HG03135 (cell line): Measurements from ENCODE around the gene PDSS2.

ENCODE experiments used
- ATAC-seq: cut with Tn5 transposase; IDR thresholded peaks from one replicate; pipeline ENCODE4 v1.9.1; 2021; ENCODE audit warnings: mild to moderate bottlenecking, moderate library complexity; ENCODE audit not compliant: unreplicated experiment

PDSS2 gene

GRCh38 chr6:107419733-107420132, 39.6 kb downstream of the PDSS2 start:
- ATAC-seq = no peak

GRCh38 chr6:107418118-107418517, 41.2 kb downstream of the PDSS2 start:
- ATAC-seq = no peak

- no peak for ATAC-seq
Observed at GRCh38 chr6:107416145-107416544, 43.2 kb downstream of the PDSS2 start.

DNA sequence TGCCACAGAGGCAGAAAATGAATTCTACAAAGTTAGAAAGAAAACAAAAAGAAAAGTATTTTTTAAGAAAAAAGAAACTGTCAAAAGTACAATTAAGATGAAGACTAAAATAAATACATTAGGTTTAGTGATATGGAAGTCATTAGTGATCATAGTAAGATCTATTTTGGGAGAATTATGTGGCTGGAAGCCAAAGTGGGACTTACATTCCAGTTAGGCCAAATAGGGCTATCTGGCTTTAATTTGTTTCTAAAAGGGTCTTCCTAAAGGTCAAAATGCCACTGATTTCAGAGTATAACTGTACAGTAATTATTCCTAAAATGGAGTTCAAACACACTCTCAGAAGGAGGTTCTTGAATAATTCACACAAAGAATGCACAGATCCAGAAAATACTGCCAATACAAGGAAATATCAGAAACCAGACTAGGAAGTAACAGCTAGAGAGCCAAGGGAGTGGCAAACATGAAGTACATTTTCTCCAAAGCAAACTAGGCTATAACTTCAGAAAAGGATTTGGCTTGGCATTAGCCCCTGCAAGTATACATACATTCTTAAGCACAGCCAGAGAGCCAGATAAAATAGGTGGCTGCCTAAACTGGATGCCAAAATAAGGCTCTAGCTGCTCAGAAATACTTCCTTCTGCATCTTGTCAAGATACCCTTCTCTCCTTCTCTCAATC, 45.3 kb downstream of the PDSS2 start:
- ATAC-seq = no peak

- no peak for ATAC-seq
Observed at GRCh38 chr6:107411161-107411560, 48.2 kb downstream of the PDSS2 start.

GRCh38 chr6:107409942-107410341, 49.4 kb downstream of the PDSS2 start:
- no peak for ATAC-seq

GRCh38 chr6:107408714-107409113, 50.6 kb downstream of the PDSS2 start:
- ATAC-seq = no peak

GRCh38 chr6:107405002-107405401, 54.4 kb downstream of the PDSS2 start:
- no peak for ATAC-seq

GRCh38 chr6:107402533-107402932, 56.8 kb downstream of the PDSS2 start:
- no peak for ATAC-seq

DNA sequence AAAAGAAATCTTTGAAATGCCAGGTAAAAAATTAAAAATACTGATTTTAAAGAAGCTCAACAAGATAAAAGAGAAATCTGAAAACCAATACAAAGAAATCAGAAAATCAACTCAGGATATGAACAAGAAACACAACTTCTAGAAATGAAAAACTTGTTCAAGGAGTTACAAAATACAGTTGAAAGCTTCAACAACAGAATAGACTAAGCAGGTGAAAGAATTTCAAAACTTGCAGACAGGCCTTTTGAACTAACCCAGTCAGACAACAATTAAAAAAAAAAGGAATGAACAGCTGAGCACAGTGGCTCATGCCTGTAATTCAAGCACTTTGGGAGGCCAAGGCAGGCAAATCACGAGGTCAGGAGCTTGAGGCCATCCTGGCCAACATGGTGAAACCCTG, 57.8 kb downstream of the PDSS2 start:
- no peak for ATAC-seq

DNA sequence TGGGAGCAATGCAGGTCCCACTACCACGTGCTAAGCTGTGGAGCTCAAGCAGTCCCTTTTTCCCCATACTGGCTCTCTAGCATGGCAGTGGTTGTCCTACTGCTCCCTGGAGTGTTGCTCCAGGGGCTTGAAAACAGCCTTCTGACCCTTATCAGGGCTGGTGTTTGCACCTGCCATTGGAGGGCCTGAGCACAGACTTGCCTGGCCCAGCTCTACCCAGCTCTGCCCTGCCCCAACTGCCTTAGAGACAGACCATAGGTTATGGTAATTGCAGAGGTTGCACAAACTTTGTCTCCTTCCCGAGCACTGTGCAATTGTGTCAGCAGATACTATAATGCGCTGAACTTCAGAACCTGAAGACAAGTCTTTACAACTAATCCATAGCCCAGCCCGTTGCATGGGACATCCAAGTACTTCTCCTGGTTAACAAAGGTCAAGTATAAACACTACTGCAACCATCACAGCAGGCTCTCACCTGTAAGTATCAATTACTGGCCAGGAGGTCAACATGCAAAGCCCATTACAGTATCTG, 58.7 kb downstream of the PDSS2 start:
- no peak for ATAC-seq

DNA sequence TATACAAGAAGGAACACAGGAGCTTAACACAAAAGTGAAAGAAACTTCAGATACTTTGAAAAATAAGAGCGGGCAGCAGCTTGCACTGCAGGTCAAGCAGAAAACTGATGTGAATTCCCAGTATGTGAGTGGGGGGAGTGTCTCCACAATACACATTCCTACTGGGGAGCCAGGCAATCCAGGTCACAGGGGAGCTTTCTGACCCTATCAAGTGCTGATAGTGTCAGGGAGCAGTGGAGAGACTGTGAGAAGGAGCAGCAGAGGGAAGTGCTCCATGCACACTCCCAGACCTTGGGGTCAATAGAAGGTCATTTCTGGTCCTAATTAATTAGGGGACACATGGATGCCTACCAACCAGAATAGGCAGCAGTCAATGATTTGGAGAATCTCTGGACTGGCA, 59.4 kb downstream of the PDSS2 start:
- no peak for ATAC-seq

DNA sequence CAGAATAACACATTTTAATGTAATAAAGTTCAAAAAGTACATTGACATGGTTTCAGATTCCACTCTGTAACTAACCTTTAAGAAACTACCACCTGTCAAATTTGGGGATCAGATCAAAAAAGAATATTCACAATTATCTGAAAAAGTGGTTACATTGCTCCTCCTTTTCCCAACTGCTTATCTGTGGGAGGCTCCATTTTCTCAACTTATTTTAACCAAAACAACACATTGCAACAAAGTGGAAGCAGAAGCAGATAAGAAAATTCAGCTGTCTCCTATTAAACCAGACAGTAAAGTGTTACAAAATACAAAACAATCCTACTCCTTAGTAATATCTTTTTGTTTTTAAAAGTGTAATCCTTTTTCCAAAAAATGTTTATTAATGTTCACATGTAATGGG, 61.4 kb downstream of the PDSS2 start:
- no peak for ATAC-seq

GRCh38 chr6:107396211-107396610, 63.2 kb downstream of the PDSS2 start:
- no peak for ATAC-seq

DNA sequence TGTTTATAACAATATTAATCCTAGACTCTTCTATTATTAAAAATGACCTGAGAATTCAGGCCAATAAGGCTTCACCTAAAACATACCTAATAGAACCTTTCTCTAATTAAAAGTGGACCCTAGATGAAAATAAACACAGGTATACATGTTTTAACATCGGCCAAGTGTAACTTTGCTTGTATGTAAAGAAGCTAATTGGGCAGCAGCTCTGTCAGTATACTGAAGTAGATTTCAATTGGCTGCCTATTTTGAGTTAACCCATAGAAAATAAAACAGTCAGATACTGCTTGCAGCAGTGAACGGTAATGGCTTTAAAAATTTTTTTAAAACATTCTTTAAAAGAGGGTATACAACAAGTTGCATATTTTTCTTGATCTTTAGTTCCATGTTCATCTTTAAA, 67.3 kb downstream of the PDSS2 start:
- no peak for ATAC-seq

DNA sequence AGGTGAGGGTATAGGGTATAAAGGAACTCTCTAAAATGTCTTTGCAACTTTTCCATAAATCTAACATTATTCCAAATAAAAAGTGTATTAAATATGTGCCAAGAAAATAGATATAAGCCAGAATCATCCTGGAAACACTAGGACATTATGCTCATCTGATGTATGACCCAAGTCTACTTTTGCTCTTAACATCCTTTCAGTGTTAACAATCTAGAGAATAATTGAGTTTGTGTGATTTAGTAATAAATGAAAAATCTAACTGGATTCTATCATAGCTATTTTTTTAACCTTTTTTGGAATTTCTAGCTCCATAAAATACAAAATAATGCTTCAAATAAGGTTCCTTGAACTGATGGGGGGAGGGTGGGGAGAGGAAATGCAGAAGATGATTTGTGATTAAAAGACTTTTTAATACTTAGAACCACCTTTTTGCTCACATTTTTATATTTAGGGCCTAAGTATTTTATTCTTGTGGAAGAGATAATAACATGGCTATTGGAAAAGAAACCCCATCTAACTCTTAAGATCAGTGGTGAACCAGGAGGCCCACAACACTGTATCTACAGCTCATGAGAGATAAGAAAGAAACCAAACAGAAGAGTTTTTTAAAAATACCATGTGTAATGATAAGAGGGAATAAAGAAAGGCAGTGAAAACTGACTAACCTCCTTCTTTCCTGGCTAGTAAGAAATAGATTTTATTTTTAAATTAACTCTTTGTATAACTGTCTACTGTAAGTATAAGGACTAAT, 68.5 kb downstream of the PDSS2 start:
- ATAC-seq = no peak

DNA sequence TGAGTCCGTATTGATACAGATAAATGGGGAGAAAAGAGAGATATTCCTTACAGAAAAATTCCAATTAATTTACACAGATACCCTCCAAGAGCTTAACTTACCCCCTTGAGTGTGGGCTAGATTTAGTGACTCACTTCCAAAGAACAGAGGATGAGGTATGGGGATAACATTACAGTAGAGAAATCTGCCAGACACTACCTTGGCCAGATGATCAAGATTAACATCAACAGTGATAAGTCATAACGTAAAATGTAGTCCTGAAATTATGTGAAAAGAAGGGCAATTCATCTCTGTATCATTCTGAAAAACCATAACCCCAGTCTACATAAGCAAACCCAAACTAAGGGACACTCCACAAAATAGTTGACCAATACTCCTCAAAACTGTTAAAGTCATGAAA, 69.3 kb downstream of the PDSS2 start:
- no peak for ATAC-seq

- ATAC-seq = no peak
Observed at GRCh38 chr6:107386904-107387303, 72.5 kb downstream of the PDSS2 start.

GRCh38 chr6:107386340-107386739, 73.0 kb downstream of the PDSS2 start:
- ATAC-seq = no peak

DNA sequence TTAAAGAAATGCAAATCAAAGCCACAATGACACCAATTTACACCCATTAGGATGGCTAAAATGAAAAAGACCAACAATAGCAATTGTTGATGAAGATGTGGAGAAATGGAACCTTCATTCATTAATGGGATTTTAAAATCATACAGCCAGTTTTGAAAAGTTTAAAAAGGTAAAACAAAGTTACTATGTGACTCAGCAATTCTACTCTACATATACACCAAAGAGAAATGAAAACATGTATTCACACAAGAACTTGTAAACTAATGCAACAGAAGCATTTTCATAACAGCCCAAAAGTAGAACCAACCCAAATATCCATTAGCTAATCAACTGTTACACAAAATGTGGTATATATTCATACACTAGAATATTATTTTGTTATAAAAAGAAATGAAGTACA, 75.7 kb downstream of the PDSS2 start:
- no peak for ATAC-seq

DNA sequence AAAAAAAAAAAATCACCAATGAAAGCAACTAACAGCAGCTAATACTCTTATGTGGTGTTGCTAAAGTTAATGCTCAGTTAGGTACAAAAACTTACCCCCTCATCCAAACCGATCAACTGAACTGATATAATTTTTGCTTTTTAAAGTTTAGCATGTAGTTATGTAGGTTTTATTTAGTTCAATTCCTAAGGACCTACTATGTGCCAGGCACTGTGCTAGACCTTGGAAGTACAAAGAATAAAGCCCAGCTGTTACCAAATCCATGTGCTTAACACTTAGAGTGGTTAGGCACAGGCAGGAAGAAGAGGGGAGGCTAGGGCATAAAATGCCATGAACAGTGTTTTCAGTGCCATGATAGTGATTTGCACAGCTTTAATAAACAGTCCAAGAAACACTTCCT, 85.1 kb downstream of the PDSS2 start:
- no peak for ATAC-seq

- no peak for ATAC-seq
Observed at GRCh38 chr6:107369493-107369892, 89.9 kb downstream of the PDSS2 start.
